ENCODE results near the gene CREB5. TPM values are rescaled to one million over a fixed set of nuclear protein-coding genes. Genes with fewer than 3 reads are reported as not detected.

Gene CREB5
- total RNA-seq, 6 donors from 2014 or later: 8.3 to 34.6 (median 15.3) TPM

GRCh38 chr7:28754447-28754846 lies 342.1 kb downstream of the CREB5 start:
- 88 to 91% methylated on average over 5 of the region's 5 CpGs for WGBS, 2 donors
- Histone ChIP-seq H3K27me3 (no peaks in the 10 kb centered on the region), H3K9me3 (no peaks in the 10 kb centered on the region), H3K27ac (no peak overlapping the region), H3K4me1 (no peaks in the 10 kb centered on the region), H3K36me3 (no peaks in the 10 kb centered on the region), H3K4me3 (no peak overlapping the region)
- ATAC-seq (ENCODE audit: low FRiP score in 2 of 2) (no peak), DNase-seq (no peak)
- TF ChIP-seq EP300 (IDR thresholded peaks at IDR 0.05) (no peak), POLR2A (IDR thresholded peaks at IDR 0.05) (no peak), POLR2AphosphoS5 (IDR thresholded peaks at IDR 0.05) (no peak)

GRCh38 chr7:28755255-28755654 lies 342.9 kb downstream of the CREB5 start:
- no peaks in the 10 kb centered on the region for H3K9me3 ChIP-seq
- TF ChIP-seq POLR2AphosphoS5 (IDR thresholded peaks at IDR 0.05) (no peak), EP300 (IDR thresholded peaks at IDR 0.05) (no peak), CTCF (IDR thresholded peaks at IDR 0.05) (no peak), POLR2A (IDR thresholded peaks at IDR 0.05) (no peak)
- H3K4me1 ChIP-seq: no peaks in the 10 kb centered on the region
- no peaks in the 10 kb centered on the region for H3K36me3 ChIP-seq
- peak in 1 of 2 donors; percentile 87 for ATAC-seq (ENCODE audit: low FRiP score in 2 of 2)
- DNase-seq: no peak
- no peak overlapping the region for H3K27ac ChIP-seq
- 85 to 89% methylated on average over 3 of the region's 3 CpGs for WGBS, 2 donors
- no peaks in the 10 kb centered on the region for H3K27me3 ChIP-seq
- H3K4me3 ChIP-seq: no peak overlapping the region

- Histone ChIP-seq H3K9me3 (no peaks in the 10 kb centered on the region), H3K4me1 (no peaks in the 10 kb centered on the region), H3K27ac (no peak overlapping the region), H3K27me3 (no peaks in the 10 kb centered on the region), H3K36me3 (no peaks in the 10 kb centered on the region), H3K4me3 (no peak overlapping the region)
- TF ChIP-seq EP300 (IDR thresholded peaks at IDR 0.05): no peak
- TF ChIP-seq CTCF (IDR thresholded peaks at IDR 0.05): no peak
- no peak for TF ChIP-seq POLR2AphosphoS5 (IDR thresholded peaks at IDR 0.05)
- no peak for TF ChIP-seq POLR2A (IDR thresholded peaks at IDR 0.05)
- WGBS, 2 donors: 87 to 97% methylated on average over 5 of the region's 5 CpGs
- ATAC-seq (ENCODE audit: low FRiP score in 2 of 2) (no peak), DNase-seq (no peak)
Measured at GRCh38 chr7:28758186-28758585, 345.9 kb downstream of the CREB5 start.

GRCh38 chr7:28759475-28759971 lies 347.2 kb downstream of the CREB5 start:
- H3K36me3 ChIP-seq: no peaks in the 10 kb centered on the region
- H3K27me3 ChIP-seq: no peaks in the 10 kb centered on the region
- no peak overlapping the region for H3K4me3 ChIP-seq
- no peak for ATAC-seq (ENCODE audit: low FRiP score in 2 of 2)
- H3K9me3 ChIP-seq: no peaks in the 10 kb centered on the region
- H3K27ac ChIP-seq: no peak overlapping the region
- H3K4me1 ChIP-seq: no peaks in the 10 kb centered on the region
- TF ChIP-seq POLR2A (IDR thresholded peaks at IDR 0.05) (no peak), CTCF (IDR thresholded peaks at IDR 0.05) (no peak), EP300 (IDR thresholded peaks at IDR 0.05) (no peak), POLR2AphosphoS5 (IDR thresholded peaks at IDR 0.05) (no peak)
- DNase-seq: no peak
- 62 to 66% methylated on average over 5 of the region's 5 CpGs for WGBS, 2 donors

GRCh38 chr7:28761505-28761904 lies 349.2 kb downstream of the CREB5 start:
- no peaks in the 10 kb centered on the region for H3K27me3 ChIP-seq
- no peak overlapping the region for H3K27ac ChIP-seq
- H3K4me1 ChIP-seq: no peaks in the 10 kb centered on the region
- no peaks in the 10 kb centered on the region for H3K36me3 ChIP-seq
- TF ChIP-seq POLR2AphosphoS5 (IDR thresholded peaks at IDR 0.05): no peak
- TF ChIP-seq CTCF (IDR thresholded peaks at IDR 0.05): no peak
- TF ChIP-seq POLR2A (IDR thresholded peaks at IDR 0.05): no peak
- TF ChIP-seq EP300 (IDR thresholded peaks at IDR 0.05): no peak
- no peak for ATAC-seq (ENCODE audit: low FRiP score in 2 of 2)
- WGBS, 2 donors: 94 to 100% methylated on average over 2 of the region's 2 CpGs
- no peak for DNase-seq
- H3K4me3 ChIP-seq: no peak overlapping the region
- no peaks in the 10 kb centered on the region for H3K9me3 ChIP-seq
